ENCODE data around the gene CPD. TPM values are rescaled to one million over a fixed set of nuclear protein-coding genes. Genes with fewer than 3 reads are reported as not detected.
"Not testable (repeated sequence)": the region's sequence is repeated elsewhere in the genome, so short reads cannot be mapped to it uniquely, and the experiment has no call there.

Gene CPD
- total and polyA plus RNA-seq, 2 experiments from 2014 or later: 28.0 to 121 TPM

- H3K9me2 ChIP-seq (ENCODE audit: insufficient read depth): no peaks in the 10 kb centered on the region
- no peak overlapping the region for H3K4me3 ChIP-seq
- H3F3A ChIP-seq (ENCODE audit: insufficient read depth): no peaks in the 10 kb centered on the region
- TF ChIP-seq EZH2 (IDR thresholded peaks at IDR 0.05; ENCODE audit: insufficient read depth, poor library complexity, severe bottlenecking): no peak
- no peak for TF ChIP-seq EZH2phosphoT487 (IDR thresholded peaks at IDR 0.05; ENCODE audit: insufficient read depth, low read depth)
- no peaks in the 10 kb centered on the region for H3K4me1 ChIP-seq (ENCODE audit: insufficient read depth)
- H3K36me3 ChIP-seq (ENCODE audit: low read depth): peaks cover 30% of the 10 kb centered on the region
- in situ Hi-C loops (cut with MboI): no loop called here
- H3K27me3 ChIP-seq (replicated peaks; ENCODE audit: insufficient read depth): no peaks in the 10 kb centered on the region
- no peaks in the 10 kb centered on the region for H3K9me3 ChIP-seq (ENCODE audit: low read depth)
- H3K4me2 ChIP-seq (ENCODE audit: unreplicated experiment): no peak overlapping the region
- no peaks in the 10 kb centered on the region for H4K20me1 ChIP-seq (ENCODE audit: insufficient read depth)
- no peaks in the 10 kb centered on the region for H3K79me2 ChIP-seq (ENCODE audit: insufficient read depth)
- H3K27ac ChIP-seq: no peak overlapping the region
- no peak for DNase-seq
- WGBS, 2 experiments (ENCODE audit: low coverage in 1 of 2, low lambda C conversion rate in 2 of 2, missing lambda C conversion rate in 2 of 2): 75 to 80% methylated on average over 4 of the region's 4 CpGs
- no peak overlapping the region for H3K9ac ChIP-seq
- H2AFZ ChIP-seq: no peak overlapping the region
Measured at GRCh38 chr17:30454635-30455034, 75.9 kb downstream of the CPD start.

GRCh38 chr17:30458371-30458770, 79.6 kb downstream of the CPD start:
- H2AFZ ChIP-seq: no peak overlapping the region
- no peak overlapping the region for H3K4me3 ChIP-seq
- H3K9me2 ChIP-seq (ENCODE audit: insufficient read depth): no peaks in the 10 kb centered on the region
- no peaks in the 10 kb centered on the region for H3F3A ChIP-seq (ENCODE audit: insufficient read depth)
- no peaks in the 10 kb centered on the region for H3K4me1 ChIP-seq (ENCODE audit: insufficient read depth)
- H4K20me1 ChIP-seq (ENCODE audit: insufficient read depth): no peaks in the 10 kb centered on the region
- no peak for DNase-seq
- peaks cover 39% of the 10 kb centered on the region for H3K36me3 ChIP-seq (ENCODE audit: low read depth)
- no peaks in the 10 kb centered on the region for H3K27me3 ChIP-seq (replicated peaks; ENCODE audit: insufficient read depth)
- no peaks in the 10 kb centered on the region for H3K79me2 ChIP-seq (ENCODE audit: insufficient read depth)
- WGBS, 2 experiments (ENCODE audit: low coverage in 1 of 2, low lambda C conversion rate in 2 of 2, missing lambda C conversion rate in 2 of 2): 85 to 92% methylated on average over 6 of the region's 6 CpGs
- H3K9me3 ChIP-seq (ENCODE audit: low read depth): no peaks in the 10 kb centered on the region
- no peak for TF ChIP-seq EZH2 (IDR thresholded peaks at IDR 0.05; ENCODE audit: insufficient read depth, poor library complexity, severe bottlenecking)
- TF ChIP-seq EZH2phosphoT487 (IDR thresholded peaks at IDR 0.05; ENCODE audit: insufficient read depth, low read depth): no peak
- H3K27ac ChIP-seq: no peak overlapping the region
- no peak overlapping the region for H3K9ac ChIP-seq
- H3K4me2 ChIP-seq (ENCODE audit: unreplicated experiment): no peak overlapping the region
- in situ Hi-C loops (cut with MboI): no loop called here

DNA sequence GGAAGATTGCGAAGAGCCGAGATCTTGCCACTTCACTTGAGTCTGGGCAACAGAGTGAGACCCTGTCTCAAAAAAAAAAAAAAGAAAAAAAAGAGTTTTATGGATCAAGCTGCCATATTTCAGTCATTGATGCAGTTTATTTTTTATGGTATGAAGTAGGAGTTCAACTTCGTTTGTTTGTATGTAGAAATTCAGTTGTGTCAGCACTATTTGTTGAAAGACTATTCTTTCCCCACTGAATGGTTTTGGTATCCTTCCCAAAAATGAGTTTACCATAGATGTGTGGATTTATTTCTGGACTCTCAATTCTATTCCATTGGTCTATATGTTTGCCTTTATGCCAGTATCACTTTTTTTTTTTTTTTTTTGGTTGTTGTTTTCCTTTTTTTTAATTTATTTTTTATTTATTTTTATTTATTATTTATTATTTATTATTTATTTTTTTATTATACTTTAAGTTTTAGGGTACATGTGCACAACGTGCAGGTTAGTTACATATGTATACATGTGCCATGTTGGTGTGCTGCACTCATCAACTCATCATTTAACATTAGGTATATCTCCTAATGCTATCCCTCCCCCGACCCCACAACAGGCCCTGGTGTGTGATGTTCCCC, 80.2 kb downstream of the CPD start:
- H3K9me3 ChIP-seq (ENCODE audit: low read depth); H3K4me3 ChIP-seq; H3K4me1 ChIP-seq (ENCODE audit: insufficient read depth); H3K9me2 ChIP-seq (ENCODE audit: insufficient read depth); H3K27me3 ChIP-seq (replicated peaks; ENCODE audit: insufficient read depth); H3K79me2 ChIP-seq (ENCODE audit: insufficient read depth); H3F3A ChIP-seq (ENCODE audit: insufficient read depth); DNase-seq; H3K9ac ChIP-seq; H3K27ac ChIP-seq; H3K4me2 ChIP-seq (ENCODE audit: unreplicated experiment); H4K20me1 ChIP-seq (ENCODE audit: insufficient read depth); H2AFZ ChIP-seq; in situ Hi-C loops (cut with MboI): not testable (repeated sequence)
- H3K36me3 ChIP-seq (ENCODE audit: low read depth): peaks cover 40% of the 10 kb centered on the region
- WGBS, 2 experiments (ENCODE audit: low coverage in 1 of 2, low lambda C conversion rate in 2 of 2, missing lambda C conversion rate in 2 of 2): 98 to 100% methylated on average over 5 of the region's 5 CpGs

GRCh38 chr17:30468465-30468864, 89.7 kb downstream of the CPD start:
- DNase-seq: no peak
- H3K79me2 ChIP-seq (ENCODE audit: insufficient read depth): no peaks in the 10 kb centered on the region
- no peak for TF ChIP-seq EZH2 (IDR thresholded peaks at IDR 0.05; ENCODE audit: insufficient read depth, poor library complexity, severe bottlenecking)
- no peak for TF ChIP-seq EZH2phosphoT487 (IDR thresholded peaks at IDR 0.05; ENCODE audit: insufficient read depth, low read depth)
- no peaks in the 10 kb centered on the region for H4K20me1 ChIP-seq (ENCODE audit: insufficient read depth)
- H3K9me2 ChIP-seq (ENCODE audit: insufficient read depth): no peaks in the 10 kb centered on the region
- H3K9me3 ChIP-seq (ENCODE audit: low read depth): no peaks in the 10 kb centered on the region
- no peaks in the 10 kb centered on the region for H3K27me3 ChIP-seq (replicated peaks; ENCODE audit: insufficient read depth)
- 98% methylated on average over 2 of the region's 2 CpGs for WGBS, 2 experiments (ENCODE audit: low coverage in 1 of 2, low lambda C conversion rate in 2 of 2, missing lambda C conversion rate in 2 of 2)
- in situ Hi-C loops (cut with MboI): no loop called here
- no peak overlapping the region for H3K4me3 ChIP-seq
- H3K4me1 ChIP-seq (ENCODE audit: insufficient read depth): no peaks in the 10 kb centered on the region
- H3K36me3 ChIP-seq (ENCODE audit: low read depth): peaks cover 19% of the 10 kb centered on the region
- no peak overlapping the region for H2AFZ ChIP-seq
- no peaks in the 10 kb centered on the region for H3F3A ChIP-seq (ENCODE audit: insufficient read depth)
- H3K9ac ChIP-seq: no peak overlapping the region
- H3K4me2 ChIP-seq (ENCODE audit: unreplicated experiment): no peak overlapping the region
- no peak overlapping the region for H3K27ac ChIP-seq
